ENCODE results near the gene NFATC2.

NFATC2 gene

DNA sequence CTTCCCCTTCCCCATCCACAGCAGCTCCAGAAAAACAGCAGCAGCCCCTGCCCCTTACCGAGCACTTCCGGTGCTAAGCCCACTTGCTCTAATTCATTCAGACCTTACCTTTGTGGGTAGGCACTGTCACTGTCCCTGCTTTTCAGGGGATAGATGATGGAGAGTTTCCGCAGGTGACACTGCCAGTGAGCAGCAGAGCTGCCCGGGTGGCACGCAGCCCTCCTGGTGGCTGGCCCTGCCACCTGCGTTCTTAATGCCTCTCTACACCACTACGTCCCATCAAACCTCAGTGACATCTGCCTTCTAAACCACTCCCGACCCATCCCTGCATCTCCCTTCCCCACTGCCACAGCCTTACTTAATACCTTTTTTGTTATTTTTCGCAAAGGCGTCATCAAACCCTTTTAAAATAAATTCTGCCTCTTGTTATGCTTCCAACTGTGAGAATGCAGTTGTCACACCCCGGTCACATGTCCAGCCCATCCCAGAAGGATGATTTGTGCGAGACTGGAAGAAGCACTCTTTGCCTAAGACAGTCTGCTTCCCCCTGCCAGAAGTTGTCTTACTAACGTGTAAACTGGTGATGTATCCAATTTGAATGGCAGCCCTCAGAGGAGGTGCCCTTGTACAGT lies 89.7 kb downstream of the NFATC2 start:
- no peak for DNase-seq (ENCODE audit: low read depth in 1 of 2, low spot score in 1 of 2)
- Histone ChIP-seq H3K27me3 (ENCODE audit: insufficient read depth, poor library complexity, severe bottlenecking) (no peaks in the 10 kb centered on the region), H3K4me3 (replicated peaks; ENCODE audit: insufficient read depth, low read length) (no peak overlapping the region), H3K27ac (replicated peaks) (no peak overlapping the region)
- TF ChIP-seq, protein P1, sequence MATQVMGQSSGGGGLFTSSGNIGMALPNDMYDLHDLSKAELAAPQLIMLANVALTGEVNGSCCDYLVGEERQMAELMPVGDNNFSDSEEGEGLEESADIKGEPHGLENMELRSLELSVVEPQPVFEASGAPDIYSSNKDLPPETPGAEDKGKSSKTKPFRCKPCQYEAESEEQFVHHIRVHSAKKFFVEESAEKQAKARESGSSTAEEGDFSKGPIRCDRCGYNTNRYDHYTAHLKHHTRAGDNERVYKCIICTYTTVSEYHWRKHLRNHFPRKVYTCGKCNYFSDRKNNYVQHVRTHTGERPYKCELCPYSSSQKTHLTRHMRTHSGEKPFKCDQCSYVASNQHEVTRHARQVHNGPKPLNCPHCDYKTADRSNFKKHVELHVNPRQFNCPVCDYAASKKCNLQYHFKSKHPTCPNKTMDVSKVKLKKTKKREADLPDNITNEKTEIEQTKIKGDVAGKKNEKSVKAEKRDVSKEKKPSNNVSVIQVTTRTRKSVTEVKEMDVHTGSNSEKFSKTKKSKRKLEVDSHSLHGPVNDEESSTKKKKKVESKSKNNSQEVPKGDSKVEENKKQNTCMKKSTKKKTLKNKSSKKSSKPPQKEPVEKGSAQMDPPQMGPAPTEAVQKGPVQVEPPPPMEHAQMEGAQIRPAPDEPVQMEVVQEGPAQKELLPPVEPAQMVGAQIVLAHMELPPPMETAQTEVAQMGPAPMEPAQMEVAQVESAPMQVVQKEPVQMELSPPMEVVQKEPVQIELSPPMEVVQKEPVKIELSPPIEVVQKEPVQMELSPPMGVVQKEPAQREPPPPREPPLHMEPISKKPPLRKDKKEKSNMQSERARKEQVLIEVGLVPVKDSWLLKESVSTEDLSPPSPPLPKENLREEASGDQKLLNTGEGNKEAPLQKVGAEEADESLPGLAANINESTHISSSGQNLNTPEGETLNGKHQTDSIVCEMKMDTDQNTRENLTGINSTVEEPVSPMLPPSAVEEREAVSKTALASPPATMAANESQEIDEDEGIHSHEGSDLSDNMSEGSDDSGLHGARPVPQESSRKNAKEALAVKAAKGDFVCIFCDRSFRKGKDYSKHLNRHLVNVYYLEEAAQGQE (IDR thresholded peaks at IDR 0.05; ENCODE audit: insufficient replicate concordance, low read depth), result no peak
- TF ChIP-seq POLR2AphosphoS5 (IDR thresholded peaks at IDR 0.05; ENCODE audit: low read depth) (no peak), SPI1 (IDR thresholded peaks at IDR 0.05; ENCODE audit: borderline replicate concordance, low read depth) (no peak), GABPA (IDR thresholded peaks at IDR 0.05; ENCODE audit: low read depth) (no peak)
- TF ChIP-seq, protein P2, sequence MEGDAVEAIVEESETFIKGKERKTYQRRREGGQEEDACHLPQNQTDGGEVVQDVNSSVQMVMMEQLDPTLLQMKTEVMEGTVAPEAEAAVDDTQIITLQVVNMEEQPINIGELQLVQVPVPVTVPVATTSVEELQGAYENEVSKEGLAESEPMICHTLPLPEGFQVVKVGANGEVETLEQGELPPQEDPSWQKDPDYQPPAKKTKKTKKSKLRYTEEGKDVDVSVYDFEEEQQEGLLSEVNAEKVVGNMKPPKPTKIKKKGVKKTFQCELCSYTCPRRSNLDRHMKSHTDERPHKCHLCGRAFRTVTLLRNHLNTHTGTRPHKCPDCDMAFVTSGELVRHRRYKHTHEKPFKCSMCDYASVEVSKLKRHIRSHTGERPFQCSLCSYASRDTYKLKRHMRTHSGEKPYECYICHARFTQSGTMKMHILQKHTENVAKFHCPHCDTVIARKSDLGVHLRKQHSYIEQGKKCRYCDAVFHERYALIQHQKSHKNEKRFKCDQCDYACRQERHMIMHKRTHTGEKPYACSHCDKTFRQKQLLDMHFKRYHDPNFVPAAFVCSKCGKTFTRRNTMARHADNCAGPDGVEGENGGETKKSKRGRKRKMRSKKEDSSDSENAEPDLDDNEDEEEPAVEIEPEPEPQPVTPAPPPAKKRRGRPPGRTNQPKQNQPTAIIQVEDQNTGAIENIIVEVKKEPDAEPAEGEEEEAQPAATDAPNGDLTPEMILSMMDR (IDR thresholded peaks at IDR 0.05; ENCODE audit: insufficient read depth, low read length), result no peak

DNA sequence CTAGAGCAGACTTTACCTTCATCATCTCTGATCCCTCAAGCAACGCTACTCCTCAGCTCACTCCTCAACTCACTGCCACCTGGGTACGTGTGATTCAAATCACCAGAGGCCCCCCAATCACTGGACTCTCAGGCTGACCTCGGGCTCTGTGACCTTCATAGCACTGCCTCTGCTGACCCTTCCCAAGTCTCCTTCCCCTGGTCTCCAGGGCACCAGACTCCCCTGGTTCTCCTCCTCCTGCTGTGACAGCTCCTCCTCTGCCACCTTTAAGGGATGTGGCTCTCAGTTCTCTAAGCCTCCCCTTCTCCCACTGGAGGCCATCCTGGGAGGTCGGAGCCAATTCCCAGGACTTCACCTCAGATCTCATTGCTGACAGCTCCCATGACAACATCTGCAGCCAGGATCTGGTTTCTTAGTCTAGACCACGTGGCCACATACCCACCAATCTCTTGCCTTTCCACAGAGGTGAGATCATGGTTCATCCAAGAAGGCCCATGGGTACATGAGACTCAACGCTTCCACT lies 90.4 kb downstream of the NFATC2 start:
- TF ChIP-seq, protein P2 (IDR thresholded peaks at IDR 0.05; ENCODE audit: insufficient read depth, low read length), result no peak
- TF ChIP-seq, protein P1 (IDR thresholded peaks at IDR 0.05; ENCODE audit: insufficient replicate concordance, low read depth), result no peak
- TF ChIP-seq SPI1 (IDR thresholded peaks at IDR 0.05; ENCODE audit: borderline replicate concordance, low read depth), result no peak
- no peak for TF ChIP-seq GABPA (IDR thresholded peaks at IDR 0.05; ENCODE audit: low read depth)
- TF ChIP-seq POLR2AphosphoS5 (IDR thresholded peaks at IDR 0.05; ENCODE audit: low read depth), result no peak
- H3K27me3 ChIP-seq (ENCODE audit: insufficient read depth, poor library complexity, severe bottlenecking), result no peaks in the 10 kb centered on the region
- no peak overlapping the region for H3K4me3 ChIP-seq (replicated peaks; ENCODE audit: insufficient read depth, low read length)
- DNase-seq (ENCODE audit: low read depth in 1 of 2, low spot score in 1 of 2), result no peak
- H3K27ac ChIP-seq (replicated peaks), result no peak overlapping the region

DNA sequence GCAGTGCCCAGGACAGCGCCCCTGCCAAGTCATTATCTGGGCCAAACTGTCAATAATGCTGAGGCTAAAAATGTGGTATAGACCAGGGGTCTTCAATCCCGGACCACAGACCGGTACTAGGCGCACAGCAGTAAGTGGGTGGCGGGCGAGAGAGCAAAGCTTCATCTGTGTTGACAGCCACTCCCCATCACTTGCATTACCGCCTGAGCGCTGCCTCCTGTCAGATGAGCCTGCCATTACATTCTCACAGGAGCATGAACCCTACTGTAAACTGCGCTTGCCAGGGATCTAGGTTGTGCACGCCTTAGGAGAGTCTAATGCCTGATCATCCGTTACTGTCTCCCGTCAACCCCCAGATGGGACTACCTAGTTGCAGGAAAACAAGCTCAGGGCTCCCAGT lies 91.0 kb downstream of the NFATC2 start:
- TF ChIP-seq, protein P2 (IDR thresholded peaks at IDR 0.05; ENCODE audit: insufficient read depth, low read length), result no peak
- TF ChIP-seq, protein P1 (IDR thresholded peaks at IDR 0.05; ENCODE audit: insufficient replicate concordance, low read depth), result no peak
- no peak for TF ChIP-seq POLR2AphosphoS5 (IDR thresholded peaks at IDR 0.05; ENCODE audit: low read depth)
- no peak for TF ChIP-seq SPI1 (IDR thresholded peaks at IDR 0.05; ENCODE audit: borderline replicate concordance, low read depth)
- no peak for TF ChIP-seq GABPA (IDR thresholded peaks at IDR 0.05; ENCODE audit: low read depth)
- Histone ChIP-seq H3K4me3 (replicated peaks; ENCODE audit: insufficient read depth, low read length) (no peak overlapping the region), H3K27ac (replicated peaks) (no peak overlapping the region), H3K27me3 (ENCODE audit: insufficient read depth, poor library complexity, severe bottlenecking) (no peaks in the 10 kb centered on the region)
- no peak for DNase-seq (ENCODE audit: low read depth in 1 of 2, low spot score in 1 of 2)

All from HL-60 (cell line).